HepG2 (cell line): Measurements from ENCODE around the gene GLTPD2. TPM values are rescaled to one million over a fixed set of nuclear protein-coding genes. Genes with fewer than 3 reads are reported as not detected.

Source experiments
- ATAC-seq: fragments of 200-7000 bp; cut with Tn5 transposase; 3 replicates; pipeline ENCODE4 v1.9.1; 2020; ENCODE audit warnings: mild to moderate bottlenecking, moderate library complexity
- BruUV-seq: library from RNA; stranded (reverse); fragments of 400-500 nt; replicated peaks from 2 replicates; lab custom pipeline; 2021; lab: Mats Ljungman, UMichigan
- CTCF ChIA-PET: fragments of 300-600 bp; formaldehyde crosslinking; extraction: SDS; loops from one replicate; lab custom pipeline; 2021; ENCODE audit warnings: low total read pairs, inconsistent platforms, low intra/inter-chr PET ratio; lab: Yijun Ruan, JAX
- POLR2A ChIA-PET: fragments of 350-600 bp; sonication (Branson Sonifier 250); formaldehyde crosslinking; loops from one replicate; lab custom pipeline; 2020; ENCODE audit warnings: antibody characterized with exemption, inconsistent platforms; lab: Yijun Ruan, JAX
- DNase-seq: peaks from one replicate; pipeline ENCODE4 v3.0.0-alpha.2; 2015; ENCODE audit warnings: low spot score
- FAIRE-seq: peaks from 3 replicates; lab custom pipeline; 2011; peaks lifted over from hg19 to GRCh38; lab: Jason Lieb, UNC
- H2AFZ ChIP-seq: one replicate; pipeline ENCODE4 v1.6.1; 2011; ENCODE audit warnings: low read length, inconsistent platforms
- H3K27ac ChIP-seq: fragments of 300-600 bp; 3 replicates; pipeline ENCODE4 v1.8.0; 2011; ENCODE audit warnings: mixed run types, mild to moderate bottlenecking, mixed read lengths, low read length, inconsistent platforms; ENCODE audit not compliant: insufficient read depth; ENCODE audit errors: extremely low read length
- H3K27me3 ChIP-seq, 2 experiments: fragments of 200-600 bp in 1 of 2; 2 replicates in 1 of 2; 3 replicates in 1 of 2; pipeline versions ENCODE4 v1.6.0 to v1.8.0; 2011; ENCODE audit warnings: low read length in 2 of 2, mild to moderate bottlenecking in 2 of 2, moderate library complexity in 2 of 2, inconsistent platforms in 1 of 2; ENCODE audit not compliant: insufficient read depth in 2 of 2, control insufficient read depth in 1 of 2
- H3K36me3 ChIP-seq, 2 experiments: fragments of 200-600 bp in 1 of 2; replicated peaks in 1 of 2; 2 replicates in 1 of 2; 3 replicates in 1 of 2; pipeline versions ENCODE4 v1.5.1 to v1.8.0; 2011; ENCODE audit warnings: low read length in 2 of 2, inconsistent platforms in 1 of 2; ENCODE audit not compliant: insufficient read depth in 2 of 2, control insufficient read depth in 1 of 2
- H3K4me1 ChIP-seq: 2 replicates; pipeline ENCODE4 v1.5.1; 2012; ENCODE audit warnings: low read length, inconsistent platforms; ENCODE audit not compliant: insufficient read depth
- H3K4me2 ChIP-seq: 2 replicates; pipeline ENCODE4 v1.6.0; 2011; ENCODE audit warnings: low read depth, low read length, inconsistent platforms
- H3K4me3 ChIP-seq, 3 experiments: fragments of 200-600 bp in 1 of 3; sonication (generic), shearing (Covaris generic) in 1 of 3; replicated peaks in 1 of 3; 2 replicates each; pipeline ENCODE4 v1.5.1; 2011 to 2016; ENCODE audit warnings: low read length in 3 of 3, inconsistent platforms in 2 of 3, low read depth in 2 of 3, mild to moderate bottlenecking in 2 of 3, control low read depth in 1 of 3, mixed read lengths in 1 of 3; ENCODE audit not compliant: insufficient read depth in 1 of 3
- H3K79me2 ChIP-seq: one replicate; pipeline ENCODE4 v1.6.1; 2011; ENCODE audit warnings: low read length, inconsistent platforms; ENCODE audit not compliant: insufficient read depth
- H3K9ac ChIP-seq: 2 replicates; pipeline ENCODE4 v1.6.0; 2011; ENCODE audit warnings: mild to moderate bottlenecking, low read depth, low read length, inconsistent platforms; ENCODE audit not compliant: insufficient read depth
- H3K9me3 ChIP-seq: 2 replicates; pipeline ENCODE4 v1.5.1; 2012; ENCODE audit warnings: mild to moderate bottlenecking, low read length
- H4K20me1 ChIP-seq: 2 replicates; pipeline ENCODE4 v1.6.0; 2011; ENCODE audit warnings: inconsistent platforms, mild to moderate bottlenecking, low read length, moderate library complexity; ENCODE audit not compliant: insufficient read depth
- ELF3 ChIP-seq: IDR thresholded peaks from 2 replicates; pipeline ENCODE4 v1.6.1; 2016; ENCODE audit warnings: missing genetic modification reagents, missing compliant biosample characterization
- NFE2L2 ChIP-seq: fragments of 150-350 bp; IDR thresholded peaks from 2 replicates; pipeline ENCODE4 v1.6.1; 2014; ENCODE audit warnings: low read length
- PLRG1 ChIP-seq: fragments of 450-650 bp; conservative IDR thresholded peaks from 2 replicates; pipeline ENCODE4 v1.6.1; 2016
- RAD21 ChIP-seq: fragments of 450-650 bp; formaldehyde crosslinking; IDR thresholded peaks from 2 replicates; pipeline ENCODE4 v1.5.0; 2020; ENCODE audit warnings: mild to moderate bottlenecking
- SMC3 ChIP-seq: IDR thresholded peaks from 2 replicates; pipeline ENCODE4 v1.6.1; 2011; ENCODE audit warnings: low read length, improper control_type of control experiment
- SNRNP70 ChIP-seq: fragments of 200-400 bp; formaldehyde crosslinking; IDR thresholded peaks from 2 replicates; pipeline ENCODE4 v1.6.1; 2017; ENCODE audit warnings: mild to moderate bottlenecking, low read depth, low read length, moderate library complexity
- STAG1 ChIP-seq: sonication (generic); formaldehyde crosslinking; IDR thresholded peaks from 2 replicates; pipeline ENCODE4 v1.4.0; 2020; ENCODE audit warnings: missing genetic modification reagents
- ZBTB20 ChIP-seq: sonication (generic); formaldehyde crosslinking; IDR thresholded peaks from 2 replicates; pipeline ENCODE4 v1.8.1; 2023; ENCODE audit warnings: missing genetic modification reagents, low read depth, mild to moderate bottlenecking, borderline replicate concordance
- ZBTB7A ChIP-seq: sonication (generic); formaldehyde crosslinking; IDR thresholded peaks from 2 replicates; pipeline ENCODE4 v1.8.0; 2022; ENCODE audit warnings: mild to moderate bottlenecking, missing genetic modification reagents
- ZNF644 ChIP-seq: IDR thresholded peaks from 2 replicates; pipeline ENCODE4 v1.6.1; 2016; ENCODE audit warnings: low read depth
- WGBS: methylation state at CpG from one replicate; pipeline ENCODE4 v1.1.6; 2017; ENCODE audit warnings: low lambda C conversion rate; 5-methylcytosine and 5-hydroxymethylcytosine counted together
- in situ Hi-C: cut with HindIII; loops from 2 replicates; pipeline ENCODE4 v1.10.0; 2017; ENCODE audit warnings: low pct_unique_long_range_greater_than_20kb; ENCODE audit not compliant: extremely low pct_ligation_motif_present
- intact Hi-C: fragments of 100-400 bp; cut with micrococcal nuclease; formaldehyde crosslinking; loops from one replicate; pipeline ENCODE4 v1.10.0; 2022; ENCODE audit not compliant: unreplicated experiment
- polyA plus RNA-seq, 8 experiments: library from polyadenylated mRNA; depleted of rRNA in 3 of 8; stranded (reverse) in 7 of 8; unstranded in 1 of 8; fragments of >200 nt; fragmentation: Illumina TruSeq in 4 of 8; extraction: Trizol in 4 of 8; gene quantifications; 2 replicates each; pipeline versions ENCODE4 v1.2.1 to v1.2.3, GENCODE V29; 2011 to 2016; ENCODE audit warnings: low read depth in 4 of 8, missing spikeins in 1 of 8, mixed read lengths in 1 of 8; ENCODE audit not compliant: insufficient read depth in 1 of 8
- total RNA-seq, 5 experiments: library from RNA; depleted of rRNA; stranded (reverse); fragments of >200 nt; fragmentation: Illumina TruSeq; extraction: Trizol; gene quantifications; 2 replicates each; pipeline ENCODE4 v1.2.3, GENCODE V29; 2016; ENCODE audit warnings: low read depth in 1 of 5
- TF ChIP-seq, protein P1 (sequence below): IDR thresholded peaks from 2 replicates; pipeline ENCODE4 v1.6.1; 2012; ENCODE audit warnings: inconsistent platforms

Gene GLTPD2
- total and polyA plus RNA-seq, 2 of the 13 experiments (the other 11 are each of a cell fraction or from before 2014, with no cell fraction given): 7.5 to 12.9 TPM

DNA sequence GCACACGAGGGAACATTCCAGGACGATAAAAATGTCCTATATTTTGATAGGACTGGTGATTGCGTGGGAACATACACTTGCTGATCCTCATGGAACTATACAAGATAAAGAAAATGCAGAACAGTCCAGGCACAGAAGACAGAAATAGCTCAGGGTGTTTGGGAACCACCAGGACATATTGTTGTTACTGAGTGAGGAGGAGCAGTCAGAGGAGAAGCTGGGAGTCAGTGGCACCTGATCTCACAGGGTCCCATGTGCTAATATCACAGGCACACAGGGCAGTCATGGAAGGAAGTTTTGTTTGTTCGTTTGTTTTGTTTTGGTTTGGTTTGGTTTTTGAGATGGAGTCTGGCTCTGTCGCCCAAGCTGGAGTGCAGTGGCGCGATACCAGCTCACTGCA is 23.9 kb downstream of the GLTPD2 start (continued):
- TF ChIP-seq SNRNP70 (no peak), ZBTB20 (CRISPR knock-in tag) (no peak), ZBTB7A (CRISPR knock-in tag) (no peak)

DNA sequence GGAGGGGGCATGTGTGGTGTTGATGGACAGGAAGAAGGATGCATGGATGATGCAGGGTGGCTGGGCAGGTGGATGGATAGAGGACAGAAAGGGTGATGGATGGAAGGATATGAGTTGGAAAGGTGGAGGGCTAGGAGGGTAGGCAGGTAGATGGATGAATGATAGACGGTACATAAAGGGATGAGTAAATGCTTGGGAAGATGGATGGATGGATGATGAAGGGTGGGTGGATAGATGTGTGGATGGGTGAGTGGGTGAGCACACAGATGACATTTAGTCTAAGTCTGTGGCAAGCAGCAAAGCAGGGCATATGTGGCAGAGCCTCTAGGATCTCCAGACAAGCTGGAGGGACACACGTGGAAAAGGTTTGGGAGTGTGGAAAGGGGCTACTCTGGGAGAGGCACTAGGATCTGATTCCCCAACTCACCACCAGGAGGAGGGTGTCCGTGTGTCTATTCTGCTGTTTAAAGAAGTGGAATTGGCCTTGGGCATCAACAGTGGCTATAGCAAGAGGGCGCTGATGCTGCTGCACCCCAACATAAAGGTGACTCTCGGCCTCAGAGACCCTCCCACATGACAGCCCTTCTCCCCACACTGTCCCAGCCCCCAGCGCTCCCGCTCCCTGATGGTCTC is 26.4 kb downstream of the GLTPD2 start:
- no peaks in the 10 kb centered on the region for H4K20me1 ChIP-seq
- H3K4me3 ChIP-seq: no peak overlapping the region
- POLR2A ChIA-PET: no interaction called here
- peaks cover 9% of the 10 kb centered on the region for H3K4me1 ChIP-seq
- BruUV-seq: no TSS peak
- TF ChIP-seq, protein P1, sequence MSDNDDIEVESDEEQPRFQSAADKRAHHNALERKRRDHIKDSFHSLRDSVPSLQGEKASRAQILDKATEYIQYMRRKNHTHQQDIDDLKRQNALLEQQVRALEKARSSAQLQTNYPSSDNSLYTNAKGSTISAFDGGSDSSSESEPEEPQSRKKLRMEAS: no peak
- TF ChIP-seq NFE2L2 (no peak), STAG1 (peak; percentile 33; the same call in 1 of the 2 replicates), SMC3 (peak; percentile 19; the same call in 1 of the 2 replicates), ELF3 (CRISPR knock-in tag) (no peak), PLRG1 (0 out of 2 replicates have a peak, but pooled peaks have one; percentile 70), RAD21 (CRISPR knock-in tag) (peak; percentile 50; the same call in 1 of the 2 replicates), ZNF644 (CRISPR knock-in tag) (no peak)
- TF ChIP-seq, all 625 proteins: peak for 4
- FAIRE-seq (no peak), DNase-seq (no peak), ATAC-seq (peak; percentile 65)
- CTCF ChIA-PET: interaction anchor here (1.2 to 1.3 kb wide), 2 partner anchors 67 to 74 kb away, joined by 3 to 6 read pairs; no protein-coding TSS in a partner anchor
- intact Hi-C loops: no loop called here
- Histone ChIP-seq H3K4me2 (no peak overlapping the region), H3K27me3 (no peaks in the 10 kb centered on the region), H3K9me3 (no peaks in the 10 kb centered on the region), H3K79me2 (no peaks in the 10 kb centered on the region), H2AFZ (no peak overlapping the region), H3K9ac (no peak overlapping the region), H3K27ac (no peak overlapping the region), H3K36me3 (peaks cover 10 to 12% of the 10 kb centered on the region in 2 experiments; a peak in 4 of 5 replicates)
- WGBS: 78% methylated on average over 6 of the region's 7 CpGs
- in situ Hi-C loops: no loop called here
